T-helper 1 cell (primary cell): ENCODE results near the gene PCDHB8.
A peak's percentile ranks its signal among the peaks of the same experiment; 100 is the strongest.
"Not testable (repeated sequence)": the region's sequence is repeated elsewhere in the genome, so short reads cannot be mapped to it uniquely, and the experiment has no call there.

Experiments used
- DNase-seq, 5 donors: peaks; one replicate each; pipeline ENCODE4 v3.0.0-alpha.2; 2012 to 2020
- total RNA-seq, 4 donors: gene quantifications; one replicate each; lab custom pipeline; 2026; lab: John Stamatoyannopoulos, UW

The PCDHB8 gene
- total RNA-seq: 0 reads per million in 4 donors

DNA sequence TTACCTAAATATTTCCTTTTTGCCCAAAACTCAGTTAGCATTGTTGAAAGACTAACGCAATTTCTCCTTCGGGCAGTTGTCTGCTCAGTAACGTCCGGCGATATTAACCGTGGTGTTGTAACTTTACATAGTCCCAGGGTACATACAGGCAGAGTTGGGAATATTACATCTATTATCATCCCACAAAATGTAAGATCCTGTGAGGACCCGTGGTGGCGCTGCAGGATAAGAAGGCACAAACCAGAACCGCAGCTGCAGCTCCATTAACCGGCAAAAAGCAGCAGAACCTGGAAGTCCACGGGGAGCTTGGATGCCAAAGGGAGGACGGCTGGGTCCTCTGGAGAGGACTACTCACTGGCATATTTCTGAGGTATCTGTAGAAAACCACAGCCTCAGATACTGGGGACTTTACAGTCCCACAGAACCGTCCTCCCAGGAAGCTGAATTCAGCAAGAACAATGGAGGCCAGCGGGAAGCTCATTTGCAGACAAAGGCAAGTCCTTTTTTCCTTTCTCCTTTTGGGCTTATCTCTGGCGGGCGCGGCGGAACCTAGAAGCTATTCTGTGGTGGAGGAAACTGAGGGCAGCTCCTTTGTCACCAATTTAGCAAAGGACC, at the start of gene PCDHB8:
TSS of gene PCDHB8 (plus strand) at position 214 of the 615 bp plus-strand sequence. CDS start at position 459, 245 bp downstream.
- not testable (repeated sequence) for DNase-seq

GRCh38 chr5:141135030-141135717, 42.4 kb upstream of the PCDHB8 start, which contains the start of gene PCDHB5:
TSS of gene PCDHB5 (plus strand) at chr5:141135206. CDS start at chr5:141135435, 229 bp downstream.
- DNase-seq: no peak

DNA sequence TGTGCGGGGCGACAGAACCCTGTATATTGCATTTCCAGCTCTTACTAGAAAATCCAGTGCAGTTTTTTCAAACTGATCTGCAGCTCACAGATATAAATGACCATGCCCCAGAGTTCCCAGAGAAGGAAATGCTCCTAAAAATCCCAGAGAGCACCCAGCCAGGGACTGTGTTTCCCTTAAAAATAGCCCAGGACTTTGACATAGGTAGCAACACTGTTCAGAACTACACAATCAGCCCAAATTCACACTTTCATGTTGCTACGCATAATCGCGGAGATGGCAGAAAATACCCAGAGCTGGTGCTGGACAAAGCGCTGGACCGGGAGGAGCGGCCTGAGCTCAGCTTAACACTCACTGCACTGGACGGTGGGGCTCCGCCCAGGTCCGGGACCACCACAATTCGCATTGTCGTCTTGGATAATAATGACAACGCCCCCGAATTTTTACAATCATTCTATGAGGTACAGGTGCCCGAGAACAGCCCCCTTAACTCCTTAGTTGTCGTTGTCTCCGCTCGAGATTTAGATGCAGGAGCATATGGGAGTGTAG, 41.8 kb upstream of the PCDHB8 start:
- DNase-seq: no peak

DNA sequence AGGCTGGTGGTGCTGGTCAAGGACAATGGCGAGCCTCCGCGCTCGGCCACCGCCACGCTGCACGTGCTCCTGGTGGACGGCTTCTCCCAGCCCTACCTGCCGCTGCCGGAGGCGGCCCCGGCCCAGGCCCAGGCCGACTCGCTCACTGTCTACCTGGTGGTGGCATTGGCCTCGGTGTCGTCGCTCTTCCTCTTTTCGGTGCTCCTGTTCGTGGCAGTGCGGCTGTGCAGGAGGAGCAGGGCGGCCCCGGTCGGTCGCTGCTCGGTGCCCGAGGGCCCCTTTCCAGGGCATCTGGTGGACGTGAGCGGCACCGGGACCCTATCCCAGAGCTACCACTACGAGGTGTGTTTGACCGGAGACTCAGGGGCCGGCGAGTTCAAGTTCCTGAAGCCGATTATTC, 40.2 kb upstream of the PCDHB8 start:
- DNase-seq: not testable (repeated sequence)

DNA sequence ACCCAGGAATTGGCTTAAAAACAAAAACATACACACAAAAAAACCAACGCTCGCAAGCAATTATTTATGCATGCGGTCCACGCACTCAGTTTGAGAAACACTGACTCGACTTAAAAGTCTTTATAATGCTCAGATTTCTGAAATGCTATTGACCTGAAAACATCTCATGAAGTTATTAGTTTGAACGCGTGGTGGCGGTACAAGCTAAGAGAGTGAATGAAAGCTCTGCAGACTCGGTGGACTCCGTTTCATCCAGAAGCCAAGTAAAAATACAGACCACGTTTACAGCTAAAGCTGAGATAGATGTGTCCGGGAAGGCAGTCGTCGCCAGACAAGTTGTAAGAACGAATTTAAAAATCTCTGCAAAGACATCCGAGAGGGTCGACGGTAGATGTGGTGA, 27.8 kb upstream of the PCDHB8 start, which contains the start of gene PCDHB6:
TSS of gene PCDHB6 (plus strand) at position 246 of the 400 bp plus-strand sequence. CDS start 201 bp downstream, outside the sequence.
- no peak for DNase-seq

DNA sequence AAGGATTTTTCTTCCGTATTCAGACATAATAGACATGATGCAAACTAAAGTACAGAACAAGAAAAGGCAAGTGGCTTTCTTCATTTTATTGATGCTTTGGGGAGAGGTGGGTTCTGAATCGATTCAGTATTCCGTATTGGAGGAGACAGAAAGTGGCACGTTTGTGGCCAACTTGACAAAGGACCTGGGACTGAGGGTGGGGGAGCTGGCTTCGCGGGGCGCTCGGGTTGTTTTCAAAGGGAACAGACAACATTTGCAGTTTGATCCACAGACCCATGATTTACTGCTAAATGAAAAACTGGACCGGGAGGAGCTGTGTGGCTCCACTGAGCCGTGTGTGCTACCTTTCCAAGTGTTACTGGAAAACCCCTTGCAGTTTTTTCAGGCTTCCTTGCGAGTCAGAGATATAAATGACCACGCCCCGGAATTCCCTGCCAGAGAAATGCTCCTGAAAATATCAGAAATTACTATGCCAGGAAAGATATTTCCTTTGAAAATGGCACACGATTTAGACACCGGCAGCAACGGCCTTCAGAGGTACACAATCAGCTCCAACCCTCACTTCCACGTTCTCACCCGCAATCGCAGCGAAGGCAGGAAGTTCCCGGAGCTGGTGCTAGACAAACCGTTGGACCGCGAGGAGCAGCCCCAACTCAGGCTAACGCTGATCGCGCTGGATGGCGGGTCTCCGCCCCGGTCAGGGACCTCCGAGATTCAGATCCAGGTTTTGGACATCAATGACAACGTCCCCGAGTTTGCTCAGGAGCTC, 27.2 kb upstream of the PCDHB8 start:
- DNase-seq: no peak

GRCh38 chr5:141150993-141151325, 26.6 kb upstream of the PCDHB8 start:
- DNase-seq: no peak

- not testable (repeated sequence) for DNase-seq
Measured at GRCh38 chr5:141151632-141152031, 26.0 kb upstream of the PCDHB8 start.

GRCh38 chr5:141152096-141152495, 25.5 kb upstream of the PCDHB8 start:
- DNase-seq: not testable (repeated sequence)

DNA sequence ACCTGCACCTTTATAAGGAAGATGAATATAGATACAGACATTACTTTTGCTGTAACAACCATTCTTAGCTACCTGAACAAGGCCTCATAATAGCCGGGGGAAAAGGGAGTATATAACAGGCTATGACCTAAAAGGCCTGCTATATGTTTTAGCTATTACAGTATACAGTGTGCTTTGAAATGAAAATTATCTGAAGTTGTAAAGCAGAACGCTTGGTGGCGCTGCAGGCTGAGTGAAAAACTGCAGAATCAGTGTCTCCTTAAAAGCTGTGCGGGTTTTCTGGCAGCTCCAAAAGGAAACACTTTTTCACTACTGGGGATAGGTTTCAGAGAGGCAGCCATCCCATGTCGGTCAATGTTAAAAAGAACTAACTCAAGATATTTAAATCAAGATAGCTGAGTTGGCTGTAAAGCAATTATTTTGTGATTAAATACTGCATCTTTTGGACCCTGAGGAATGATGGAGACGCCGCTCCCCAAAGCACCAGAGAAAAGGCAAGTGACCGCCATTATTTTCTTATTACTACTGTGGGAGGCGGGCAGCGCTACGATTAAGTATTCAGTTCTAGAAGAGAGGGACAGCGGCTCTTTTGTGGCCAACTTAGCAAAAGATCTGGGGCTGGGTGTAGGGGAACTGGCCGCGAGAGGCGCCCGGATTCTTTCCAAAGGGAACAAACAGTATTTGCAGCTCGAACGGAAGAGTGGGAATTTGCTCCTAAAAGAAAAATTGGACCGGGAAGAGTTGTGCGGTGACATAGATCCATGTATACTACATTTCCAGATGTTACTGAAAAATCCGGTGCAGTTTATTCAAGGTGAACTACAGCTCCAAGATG, 21.8 kb upstream of the PCDHB8 start:
- no peak for DNase-seq

GRCh38 chr5:141157356-141157755, 20.2 kb upstream of the PCDHB8 start:
- not testable (repeated sequence) for DNase-seq

GRCh38 chr5:141157901-141158300, 19.7 kb upstream of the PCDHB8 start:
- DNase-seq: not testable (repeated sequence)

DNA sequence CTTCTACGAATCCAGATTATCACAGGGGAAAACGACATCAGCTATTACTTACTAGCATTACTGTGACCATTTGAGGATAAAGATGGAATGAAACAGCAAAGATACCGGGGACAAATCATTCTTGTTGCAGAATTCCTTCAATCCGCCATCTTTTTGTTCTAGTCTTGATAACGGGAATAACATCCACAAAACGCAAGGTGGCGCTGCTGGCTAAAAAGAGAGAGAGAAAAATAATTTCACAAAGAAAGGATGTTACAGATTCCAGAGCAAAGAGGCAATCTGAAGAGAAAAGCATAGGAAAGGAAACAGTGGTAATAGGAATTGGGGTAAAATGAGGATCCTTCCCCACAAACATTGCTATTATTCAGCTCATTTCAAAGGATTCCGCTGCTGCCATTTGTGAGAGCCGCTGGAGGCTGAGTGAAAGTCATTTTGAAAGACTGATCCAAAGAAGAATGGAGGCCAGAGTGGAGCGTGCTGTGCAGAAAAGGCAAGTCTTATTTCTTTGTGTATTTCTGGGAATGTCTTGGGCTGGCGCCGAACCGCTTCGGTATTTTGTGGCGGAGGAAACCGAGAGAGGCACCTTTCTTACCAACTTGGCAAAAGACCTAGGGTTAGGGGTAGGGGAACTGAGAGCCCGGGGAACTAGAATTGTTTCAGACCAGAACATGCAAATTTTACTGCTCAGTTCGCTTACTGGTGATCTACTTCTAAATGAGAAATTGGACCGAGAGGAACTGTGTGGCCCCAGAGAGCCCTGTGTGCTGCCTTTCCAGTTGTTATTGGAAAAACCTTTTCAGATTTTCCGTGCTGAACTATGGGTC, 5.0 kb upstream of the PCDHB8 start, which contains the start of gene PCDHB7:
TSS of gene PCDHB7 (plus strand) at position 264 of the 824 bp plus-strand sequence. CDS start at position 456, 192 bp downstream.
- DNase-seq: peak in 1 of 5 donors; percentile 1

DNA sequence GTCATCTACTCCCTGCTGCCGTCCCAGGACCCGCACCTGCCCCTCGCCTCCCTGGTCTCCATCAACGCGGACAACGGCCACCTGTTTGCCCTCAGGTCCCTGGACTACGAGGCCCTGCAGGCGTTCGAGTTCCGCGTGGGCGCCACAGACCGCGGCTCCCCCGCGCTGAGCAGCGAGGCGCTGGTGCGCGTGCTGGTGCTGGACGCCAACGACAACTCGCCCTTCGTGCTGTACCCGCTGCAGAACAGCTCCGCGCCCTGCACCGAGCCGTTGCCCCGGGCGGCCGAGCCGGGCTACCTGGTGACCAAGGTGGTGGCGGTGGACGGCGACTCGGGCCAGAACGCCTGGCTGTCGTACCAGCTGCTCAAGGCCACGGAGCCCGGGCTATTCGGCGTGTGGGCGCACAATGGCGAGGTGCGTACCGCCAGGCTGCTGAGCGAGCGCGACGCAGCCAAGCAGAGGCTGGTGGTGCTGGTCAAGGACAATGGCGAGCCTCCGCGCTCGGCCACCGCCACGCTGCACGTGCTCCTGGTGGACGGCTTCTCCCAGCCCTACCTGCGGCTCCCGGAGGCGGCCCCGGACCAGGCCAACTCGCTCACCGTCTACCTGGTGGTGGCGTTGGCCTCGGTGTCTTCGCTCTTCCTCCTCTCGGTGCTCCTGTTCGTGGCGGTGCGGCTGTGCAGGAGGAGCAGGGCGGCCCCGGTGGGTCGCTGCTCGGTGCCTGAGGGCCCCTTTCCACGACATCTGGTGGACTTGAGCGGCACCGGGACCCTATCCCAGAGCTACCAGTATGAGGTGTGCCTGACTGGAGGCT, 3.1 kb upstream of the PCDHB8 start:
- DNase-seq: not testable (repeated sequence)

GRCh38 chr5:141175933-141176332, 1.7 kb upstream of the PCDHB8 start:
- DNase-seq: no peak

DNA sequence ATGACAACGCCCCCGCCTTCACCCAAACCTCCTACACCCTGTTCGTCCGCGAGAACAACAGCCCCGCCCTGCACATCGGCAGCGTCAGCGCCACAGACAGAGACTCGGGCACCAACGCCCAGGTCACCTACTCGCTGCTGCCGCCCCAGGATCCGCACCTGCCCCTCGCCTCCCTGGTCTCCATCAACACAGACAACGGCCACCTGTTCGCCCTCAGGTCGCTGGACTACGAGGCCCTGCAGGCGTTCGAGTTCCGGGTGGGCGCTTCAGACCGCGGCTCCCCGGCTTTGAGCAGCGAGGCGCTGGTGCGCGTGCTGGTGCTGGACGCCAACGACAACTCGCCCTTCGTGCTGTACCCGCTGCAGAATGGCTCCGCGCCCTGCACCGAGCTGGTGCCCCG, 1.8 kb downstream of the PCDHB8 start:
- DNase-seq: not testable (repeated sequence)

DNA sequence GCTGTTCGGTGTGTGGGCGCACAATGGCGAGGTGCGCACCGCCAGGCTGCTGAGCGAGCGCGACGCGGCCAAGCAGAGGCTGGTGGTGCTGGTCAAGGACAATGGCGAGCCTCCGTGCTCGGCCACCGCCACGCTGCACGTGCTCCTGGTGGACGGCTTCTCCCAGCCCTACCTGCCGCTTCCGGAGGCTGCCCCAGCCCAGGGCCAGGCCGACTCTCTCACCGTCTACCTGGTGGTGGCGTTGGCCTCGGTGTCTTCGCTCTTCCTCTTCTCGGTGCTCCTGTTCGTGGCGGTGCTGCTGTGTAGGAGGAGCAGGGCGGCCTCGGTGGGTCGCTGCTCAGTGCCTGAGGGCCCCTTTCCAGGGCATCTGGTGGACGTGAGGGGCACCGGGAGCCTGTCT, 2.3 kb downstream of the PCDHB8 start:
- not testable (repeated sequence) for DNase-seq

GRCh38 chr5:141180313-141180712, 2.7 kb downstream of the PCDHB8 start:
- no peak for DNase-seq

- DNase-seq: no peak
Measured at GRCh38 chr5:141182248-141182647, 4.7 kb downstream of the PCDHB8 start, which contains the start of gene PCDHB16. TSS of gene PCDHB16 (plus strand) at chr5:141182387. CDS start at chr5:141182560, 173 bp downstream.
